ENCODE data around the gene CCDC110. TPM values are rescaled to one million over a fixed set of nuclear protein-coding genes. Genes with fewer than 3 reads are reported as not detected.

CCDC110 gene
- total and polyA plus RNA-seq, 12 donors: 0.50 to 2.7 (median 1.5) TPM; not detected in 1

- intact Hi-C loops (cut with DNase I): no loop called here
- H3K4me1 ChIP-seq (replicated peaks in 1 of 2): no peaks in the 10 kb centered on the region
- DNase-seq: no peak
These were observed 36.1 kb downstream of the CCDC110 start for GRCh38 chr4:185435466-185435865.

GRCh38 chr4:185429660-185430059, 41.9 kb downstream of the CCDC110 start:
- H3K27ac ChIP-seq: no peak overlapping the region
- no peak for TF ChIP-seq CTCF (IDR thresholded peaks at IDR 0.05)
- TF ChIP-seq POLR2A (IDR thresholded peaks at IDR 0.05): no peak
- 55 to 86% (median 71%) methylated on average over 5 of the region's 5 CpGs for WGBS, 4 donors
- peaks cover 0 to 6% of the 10 kb centered on the region in 2 donors for H3K4me1 ChIP-seq (replicated peaks in 1 of 2)
- H3K9me3 ChIP-seq (replicated peaks in 1 of 3): no peaks in the 10 kb centered on the region
- intact Hi-C loops (cut with DNase I): loop anchor here in 1 of 2 donors (5.0 to 10.0 kb wide), 2 partner anchors 38 to 165 kb away; no protein-coding TSS in a partner anchor
- H3K27me3 ChIP-seq: no peaks in the 10 kb centered on the region
- no peak for DNase-seq
- no peak overlapping the region for H3K4me3 ChIP-seq
- H3K36me3 ChIP-seq (replicated peaks in 1 of 2): no peaks in the 10 kb centered on the region

More at GRCh38 chr4:185435466-185435865, 36.1 kb downstream of the CCDC110 start:
- no peak overlapping the region for H3K27ac ChIP-seq
- TF ChIP-seq POLR2A (IDR thresholded peaks at IDR 0.05): no peak
- TF ChIP-seq CTCF (IDR thresholded peaks at IDR 0.05): no peak
- no peak overlapping the region for H3K4me3 ChIP-seq
- H3K27me3 ChIP-seq: no peaks in the 10 kb centered on the region
- no peaks in the 10 kb centered on the region for H3K36me3 ChIP-seq (replicated peaks in 1 of 2)
- no peaks in the 10 kb centered on the region for H3K9me3 ChIP-seq (replicated peaks in 1 of 3)

GRCh38 chr4:185426960-185427688, 44.4 kb downstream of the CCDC110 start:
- DNase-seq: no peak
- intact Hi-C loops (cut with DNase I): loop anchor here in 1 of 2 donors (10.0 kb wide), 1 partner anchor 168 kb away; no protein-coding TSS in a partner anchor

More at GRCh38 chr4:185426960-185427688, 44.4 kb downstream of the CCDC110 start:
- H3K9me3 ChIP-seq (replicated peaks in 1 of 3): no peaks in the 10 kb centered on the region
- WGBS, 4 donors: 87 to 93% (median 91%) methylated on average over 21 to 22 of the region's 22 CpGs
- no peaks in the 10 kb centered on the region for H3K27me3 ChIP-seq
- TF ChIP-seq POLR2A (IDR thresholded peaks at IDR 0.05) (no peak), CTCF (IDR thresholded peaks at IDR 0.05) (no peak)
- H3K4me1 ChIP-seq (replicated peaks in 1 of 2): peaks cover 0 to 25% of the 10 kb centered on the region in 2 donors
- no peaks in the 10 kb centered on the region for H3K36me3 ChIP-seq (replicated peaks in 1 of 2)
- no peak overlapping the region for H3K27ac ChIP-seq
- no peak overlapping the region for H3K4me3 ChIP-seq

All from adrenal gland (tissue), 12 donors.